HG03457 (cell line): ENCODE measurements around the gene HOXA13.

ENCODE experiments used
- ATAC-seq: cut with Tn5 transposase; IDR thresholded peaks from one replicate; pipeline ENCODE4 v1.9.1; 2021; ENCODE audit warnings: moderate number of reproducible peaks; ENCODE audit not compliant: unreplicated experiment

Gene HOXA13

GRCh38 chr7:27171325-27171636 is 28.6 kb downstream of the HOXA13 start:
- ATAC-seq, result no peak

- ATAC-seq, result no peak
These were observed 29.2 kb downstream of the HOXA13 start for GRCh38 chr7:27170426-27171324.

GRCh38 chr7:27169658-27170425 is 30.0 kb downstream of the HOXA13 start:
- ATAC-seq, result no peak

- no peak for ATAC-seq
These were observed 31.5 kb downstream of the HOXA13 start for GRCh38 chr7:27168265-27168947.

- no peak for ATAC-seq
These were observed 32.0 kb downstream of the HOXA13 start for GRCh38 chr7:27167916-27168264.

GRCh38 chr7:27166531-27167505 is 33.1 kb downstream of the HOXA13 start:
- no peak for ATAC-seq

GRCh38 chr7:27165996-27166530 is 33.8 kb downstream of the HOXA13 start:
- no peak for ATAC-seq

GRCh38 chr7:27165089-27165995 is 34.5 kb downstream of the HOXA13 start, which contains the start of gene HOXA9:
Gene HOXA9 (minus strand): TSS chr7:27165537. CDS start chr7:27165457, 80 bp downstream.
- no peak for ATAC-seq

- ATAC-seq, result no peak
These were observed 35.4 kb downstream of the HOXA13 start for GRCh38 chr7:27164367-27165088.

- ATAC-seq, result no peak
These were observed 35.9 kb downstream of the HOXA13 start for GRCh38 chr7:27164045-27164366.

- no peak for ATAC-seq
These were observed 36.4 kb downstream of the HOXA13 start for GRCh38 chr7:27163288-27164044.

- no peak for ATAC-seq
These were observed 37.2 kb downstream of the HOXA13 start for GRCh38 chr7:27162561-27163287.

GRCh38 chr7:27161721-27162560 is 38.0 kb downstream of the HOXA13 start:
- ATAC-seq, result no peak

GRCh38 chr7:27161214-27161720 is 38.6 kb downstream of the HOXA13 start:
- ATAC-seq, result no peak

- ATAC-seq, result no peak
These were observed 39.2 kb downstream of the HOXA13 start for GRCh38 chr7:27160546-27161213.

GRCh38 chr7:27160145-27160545 is 39.7 kb downstream of the HOXA13 start:
- ATAC-seq, result no peak
